PC-9 (cell line): Measurements from ENCODE around the gene LASP1.

Experiments
- CTCF ChIP-seq: fragments of 200-600 bp; sonication (generic); conservative IDR thresholded peaks from 2 replicates; pipeline ENCODE4 v1.6.1; 2017; ENCODE audit warnings: mixed run types, antibody characterized with exemption, mild to moderate bottlenecking, moderate library complexity
- EZH2 ChIP-seq: fragments of 200-600 bp; sonication (generic); IDR thresholded peaks from 2 replicates; pipeline ENCODE4 v1.8.0; 2017; ENCODE audit warnings: antibody characterized with exemption, low read depth

- TF ChIP-seq CTCF (no peak), EZH2 (no peak)
Observed at GRCh38 chr17:38940404-38940803, 70.5 kb downstream of the LASP1 start.
